ENCODE measurements around the gene SHANK3. TPM values are rescaled to one million over a fixed set of nuclear protein-coding genes. Genes with fewer than 3 reads are reported as not detected.

SHANK3 gene
- total RNA-seq, 6 experiments from 2014 or later, result 9.7 to 16.0 (median 14.8) TPM

DNA sequence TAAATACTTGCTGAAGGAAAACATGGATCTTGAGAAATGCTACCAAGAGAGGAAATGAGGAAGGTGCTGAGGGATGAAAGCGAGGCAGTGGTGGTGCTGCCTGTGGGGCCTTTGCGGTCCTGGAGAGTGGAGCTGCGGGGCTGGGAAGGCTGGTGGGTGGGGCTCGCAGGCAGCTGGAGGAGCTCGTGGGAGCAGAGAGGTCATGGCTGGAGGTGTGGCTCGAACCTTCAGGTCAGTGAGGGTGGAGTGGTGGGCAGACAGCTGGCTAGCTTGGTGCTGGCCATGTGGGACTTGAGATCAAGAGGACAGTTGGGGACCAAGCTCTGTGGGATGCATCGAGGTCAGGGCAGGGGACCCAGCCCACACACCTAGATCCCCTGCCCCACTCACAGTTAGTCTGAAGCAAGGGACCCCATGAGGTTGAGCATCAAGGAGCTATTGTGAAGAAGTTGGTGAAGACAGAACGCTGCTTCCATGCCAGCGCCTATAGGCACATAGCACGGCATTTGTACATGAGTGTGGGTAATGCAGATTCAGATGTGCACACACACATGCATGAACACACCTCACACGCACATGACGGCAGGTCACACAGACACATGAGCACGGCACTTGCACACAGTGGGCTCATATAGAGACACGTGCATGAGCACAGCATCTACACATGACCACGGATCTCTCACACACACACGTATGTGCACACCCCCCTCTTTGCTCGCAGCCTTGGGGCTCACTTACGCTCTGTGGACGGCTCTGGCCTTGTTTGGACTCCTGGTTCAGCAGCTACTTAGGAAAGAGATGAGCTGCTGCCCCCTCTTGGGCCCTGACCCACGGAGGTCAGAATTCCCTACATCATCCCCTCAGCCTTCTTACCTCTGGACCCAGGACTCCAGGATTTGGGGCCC lies 30.4 kb downstream of the SHANK3 start:
- peak; percentile 11 to 50 (median 46) for DNase-seq
- no peak for TF ChIP-seq POLR2A (IDR thresholded peaks at IDR 0.05)
- TF ChIP-seq, protein P1, sequence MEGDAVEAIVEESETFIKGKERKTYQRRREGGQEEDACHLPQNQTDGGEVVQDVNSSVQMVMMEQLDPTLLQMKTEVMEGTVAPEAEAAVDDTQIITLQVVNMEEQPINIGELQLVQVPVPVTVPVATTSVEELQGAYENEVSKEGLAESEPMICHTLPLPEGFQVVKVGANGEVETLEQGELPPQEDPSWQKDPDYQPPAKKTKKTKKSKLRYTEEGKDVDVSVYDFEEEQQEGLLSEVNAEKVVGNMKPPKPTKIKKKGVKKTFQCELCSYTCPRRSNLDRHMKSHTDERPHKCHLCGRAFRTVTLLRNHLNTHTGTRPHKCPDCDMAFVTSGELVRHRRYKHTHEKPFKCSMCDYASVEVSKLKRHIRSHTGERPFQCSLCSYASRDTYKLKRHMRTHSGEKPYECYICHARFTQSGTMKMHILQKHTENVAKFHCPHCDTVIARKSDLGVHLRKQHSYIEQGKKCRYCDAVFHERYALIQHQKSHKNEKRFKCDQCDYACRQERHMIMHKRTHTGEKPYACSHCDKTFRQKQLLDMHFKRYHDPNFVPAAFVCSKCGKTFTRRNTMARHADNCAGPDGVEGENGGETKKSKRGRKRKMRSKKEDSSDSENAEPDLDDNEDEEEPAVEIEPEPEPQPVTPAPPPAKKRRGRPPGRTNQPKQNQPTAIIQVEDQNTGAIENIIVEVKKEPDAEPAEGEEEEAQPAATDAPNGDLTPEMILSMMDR (IDR thresholded peaks at IDR 0.05), result no peak
- Histone ChIP-seq H3K9me3 (no peaks in the 10 kb centered on the region), H3K4me3 (no peak overlapping the region), H3K4me1 (peaks cover 0 to 52% (median 20%) of the 10 kb centered on the region in 4 donors), H3K27me3 (no peaks in the 10 kb centered on the region), H3K27ac (peak overlapping the region in 1 of 3 donors; percentile 49), H3K36me3 (peaks cover 0 to 17% (median 2%) of the 10 kb centered on the region in 4 donors)
- intact Hi-C loops (cut with DNase I), result no loop called here
- 75% methylated on average over 10 of the region's 20 CpGs for WGBS (ENCODE audit: insufficient coverage, low coverage, low lambda C conversion rate, missing lambda C conversion rate)
- ATAC-seq, result no peak

DNA sequence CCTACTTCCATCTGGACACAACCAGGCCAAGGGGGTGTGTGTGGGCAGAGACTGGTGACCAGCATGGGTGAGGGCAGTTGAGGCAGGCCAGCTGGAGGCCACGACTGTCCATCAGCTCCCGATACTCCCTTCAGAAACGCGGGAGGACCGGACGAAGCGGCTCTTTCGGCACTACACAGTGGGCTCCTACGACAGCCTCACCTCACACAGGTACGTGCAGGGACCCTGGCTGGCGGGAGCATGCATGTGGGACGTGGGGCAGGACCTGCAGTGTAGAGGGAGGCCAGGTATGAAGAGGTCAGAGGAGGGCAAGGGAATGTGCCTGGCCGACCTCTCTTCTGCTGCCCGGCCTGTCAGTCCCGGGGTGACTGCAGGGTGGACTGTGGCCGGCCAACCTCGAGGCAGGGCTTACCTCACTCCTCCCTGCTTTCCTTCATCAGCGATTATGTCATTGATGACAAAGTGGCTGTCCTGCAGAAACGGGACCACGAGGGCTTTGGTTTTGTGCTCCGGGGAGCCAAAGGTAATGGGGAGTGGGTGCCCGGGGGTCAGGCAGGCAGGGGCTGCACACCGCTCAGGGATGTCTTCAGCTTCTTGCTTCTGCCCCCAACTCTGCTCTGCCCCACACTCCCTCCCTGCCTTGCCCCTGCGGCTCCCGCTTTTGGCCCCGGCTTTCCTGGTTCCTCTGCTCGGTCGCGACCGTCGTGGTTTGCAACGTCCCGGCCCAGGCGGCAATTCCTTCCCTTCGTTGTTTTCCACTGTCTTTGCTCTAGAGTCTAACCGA lies 31.3 kb downstream of the SHANK3 start:
- H3K9me3 ChIP-seq, result no peaks in the 10 kb centered on the region
- H3K27me3 ChIP-seq, result no peaks in the 10 kb centered on the region
- peaks cover 0 to 44% (median 16%) of the 10 kb centered on the region in 4 donors for H3K4me1 ChIP-seq
- WGBS (ENCODE audit: insufficient coverage, low coverage, low lambda C conversion rate, missing lambda C conversion rate), result 65% methylated on average over 8 of the region's 36 CpGs
- DNase-seq (peak; percentile 20 to 72 (median 49)), ATAC-seq (peak in 1 of 4 donors; percentile 25)
- no peak overlapping the region for H3K4me3 ChIP-seq
- peak overlapping the region in 1 of 3 donors; percentile 49 for H3K27ac ChIP-seq
- intact Hi-C loops (cut with DNase I), result no loop called here
- H3K36me3 ChIP-seq, result peaks cover 0 to 17% (median 2%) of the 10 kb centered on the region in 4 donors
- TF ChIP-seq POLR2A (IDR thresholded peaks at IDR 0.05), result no peak
- TF ChIP-seq, protein P1 (IDR thresholded peaks at IDR 0.05), result no peak

DNA sequence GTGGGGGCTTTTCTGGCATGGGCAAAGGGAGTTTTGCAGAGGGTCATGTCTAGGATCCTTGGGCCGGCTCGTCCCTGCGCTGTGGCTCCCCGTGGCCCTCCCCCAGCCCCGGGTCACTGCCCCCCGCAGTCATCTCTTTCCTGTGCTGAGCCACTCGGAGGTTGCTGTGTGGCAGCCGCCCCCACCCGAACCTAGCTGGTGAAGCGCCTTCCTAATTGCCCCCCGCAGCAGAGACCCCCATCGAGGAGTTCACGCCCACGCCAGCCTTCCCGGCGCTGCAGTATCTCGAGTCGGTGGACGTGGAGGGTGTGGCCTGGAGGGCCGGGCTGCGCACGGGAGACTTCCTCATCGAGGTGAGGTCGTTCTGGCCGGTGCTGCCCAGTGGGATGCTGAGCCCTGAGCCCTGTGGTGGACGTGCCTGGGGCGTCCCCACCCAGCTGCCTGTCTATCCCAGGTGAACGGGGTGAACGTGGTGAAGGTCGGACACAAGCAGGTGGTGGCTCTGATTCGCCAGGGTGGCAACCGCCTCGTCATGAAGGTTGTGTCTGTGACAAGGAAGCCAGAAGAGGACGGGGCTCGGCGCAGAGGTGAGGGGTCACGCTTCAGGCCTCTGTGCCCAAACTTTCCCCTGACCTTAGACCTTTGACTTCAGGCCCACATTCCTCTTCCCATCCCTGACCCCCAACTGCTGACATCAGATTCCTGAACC lies 32.0 kb downstream of the SHANK3 start:
- intact Hi-C loops (cut with DNase I), result no loop called here
- Histone ChIP-seq H3K27me3 (no peaks in the 10 kb centered on the region), H3K27ac (peak overlapping the region in 1 of 3 donors; percentile 49), H3K4me3 (no peak overlapping the region), H3K4me1 (peaks cover 0 to 41% (median 12%) of the 10 kb centered on the region in 4 donors), H3K9me3 (no peaks in the 10 kb centered on the region), H3K36me3 (peaks cover 0 to 17% (median 2%) of the 10 kb centered on the region in 4 donors)
- ATAC-seq, result no peak
- TF ChIP-seq POLR2A (IDR thresholded peaks at IDR 0.05), result no peak
- TF ChIP-seq, protein P1 (IDR thresholded peaks at IDR 0.05), result no peak
- DNase-seq, result peak; percentile 36 to 52 (median 46)
- 91% methylated on average over 18 of the region's 37 CpGs for WGBS (ENCODE audit: insufficient coverage, low coverage, low lambda C conversion rate, missing lambda C conversion rate)

DNA sequence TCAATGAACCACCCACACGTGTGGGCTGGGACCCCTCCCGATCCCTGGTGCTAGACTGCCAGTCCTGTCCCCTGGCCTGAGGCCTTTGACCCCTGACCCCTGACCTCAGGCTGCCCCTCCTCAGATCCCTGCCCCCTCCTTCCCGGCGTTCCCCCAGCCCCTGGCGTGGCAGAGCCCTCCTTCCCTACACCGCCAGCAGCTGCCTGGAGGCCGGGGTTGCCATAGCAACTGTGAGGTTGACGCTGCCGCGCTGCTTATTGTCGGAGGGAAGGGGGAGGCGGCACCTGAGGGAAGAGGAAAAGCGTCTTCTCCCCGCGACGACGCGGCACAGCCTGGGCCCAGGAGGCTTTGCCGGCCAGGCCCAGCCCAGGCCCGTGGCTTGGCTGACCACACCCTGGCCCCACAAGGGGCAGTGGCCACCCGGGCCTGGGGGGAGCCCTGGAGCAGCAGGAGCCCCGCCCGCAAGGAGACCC lies 32.6 kb downstream of the SHANK3 start:
- TF ChIP-seq, protein P1 (IDR thresholded peaks at IDR 0.05), result no peak
- no peak for TF ChIP-seq POLR2A (IDR thresholded peaks at IDR 0.05)
- H3K27ac ChIP-seq, result no peak overlapping the region
- peaks cover 0 to 17% (median 2%) of the 10 kb centered on the region in 4 donors for H3K36me3 ChIP-seq
- no peaks in the 10 kb centered on the region for H3K27me3 ChIP-seq
- intact Hi-C loops (cut with DNase I), result no loop called here
- ATAC-seq (no peak), DNase-seq (peak; percentile 53 to 69 (median 64))
- 52% methylated on average over 17 of the region's 23 CpGs for WGBS (ENCODE audit: insufficient coverage, low coverage, low lambda C conversion rate, missing lambda C conversion rate)
- no peak overlapping the region for H3K4me3 ChIP-seq
- H3K4me1 ChIP-seq, result peaks cover 0 to 36% (median 9%) of the 10 kb centered on the region in 4 donors
- no peaks in the 10 kb centered on the region for H3K9me3 ChIP-seq
